Stimulated activated naive CD4-positive, alpha-beta T cell treated with Interleukin-2 at 50 U/mL for 16 hours (primary cell): ENCODE measurements around the gene SNCB.
"Not testable (repeated sequence)": the region's sequence is repeated elsewhere in the genome, so short reads cannot be mapped to it uniquely, and the experiment has no call there.

ENCODE experiments used
- DNase-seq: peaks from one replicate; lab custom pipeline; 2025; lab: John Stamatoyannopoulos, UW

Gene SNCB

DNA sequence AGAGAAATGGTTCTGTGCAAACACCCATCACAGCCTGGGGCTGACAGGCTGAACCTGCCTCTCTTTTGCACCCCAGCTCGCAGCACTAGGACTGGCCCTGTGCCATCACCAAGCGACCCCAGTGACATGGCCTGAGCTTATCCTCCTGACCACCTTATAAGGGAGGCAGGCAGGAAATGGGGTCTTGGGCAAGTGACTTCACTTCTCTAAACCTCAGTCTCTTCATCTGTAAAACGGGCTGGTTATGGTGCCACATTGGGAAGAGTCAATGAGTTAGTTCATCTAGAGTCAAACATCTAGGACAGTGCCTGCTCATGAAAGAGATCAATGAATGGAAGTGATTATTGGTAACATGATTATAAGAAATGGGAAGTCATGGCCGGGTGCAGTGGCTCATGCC is 6.2 kb downstream of the SNCB start:
- no peak for DNase-seq

DNA sequence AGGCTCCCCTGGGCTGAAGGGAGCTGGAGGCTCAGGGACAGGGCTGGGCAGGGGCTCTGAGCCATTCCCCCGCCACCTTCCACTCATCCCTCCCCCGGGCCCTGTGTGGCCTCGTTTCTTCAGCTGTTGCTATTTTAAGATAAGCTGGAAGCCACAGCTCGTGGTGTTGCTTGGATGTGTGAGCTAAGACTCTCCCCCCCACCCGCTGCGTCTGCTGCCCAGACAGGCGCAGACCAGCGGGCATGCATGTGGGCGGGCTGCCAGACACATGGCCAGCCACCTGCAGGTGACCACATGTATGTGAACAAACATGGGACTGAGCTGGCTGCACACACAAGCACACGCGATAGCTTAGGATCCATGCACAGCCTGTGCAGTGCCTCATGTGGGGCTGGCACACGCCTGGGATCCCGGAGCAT is 8.7 kb downstream of the SNCB start:
- DNase-seq: no peak

DNA sequence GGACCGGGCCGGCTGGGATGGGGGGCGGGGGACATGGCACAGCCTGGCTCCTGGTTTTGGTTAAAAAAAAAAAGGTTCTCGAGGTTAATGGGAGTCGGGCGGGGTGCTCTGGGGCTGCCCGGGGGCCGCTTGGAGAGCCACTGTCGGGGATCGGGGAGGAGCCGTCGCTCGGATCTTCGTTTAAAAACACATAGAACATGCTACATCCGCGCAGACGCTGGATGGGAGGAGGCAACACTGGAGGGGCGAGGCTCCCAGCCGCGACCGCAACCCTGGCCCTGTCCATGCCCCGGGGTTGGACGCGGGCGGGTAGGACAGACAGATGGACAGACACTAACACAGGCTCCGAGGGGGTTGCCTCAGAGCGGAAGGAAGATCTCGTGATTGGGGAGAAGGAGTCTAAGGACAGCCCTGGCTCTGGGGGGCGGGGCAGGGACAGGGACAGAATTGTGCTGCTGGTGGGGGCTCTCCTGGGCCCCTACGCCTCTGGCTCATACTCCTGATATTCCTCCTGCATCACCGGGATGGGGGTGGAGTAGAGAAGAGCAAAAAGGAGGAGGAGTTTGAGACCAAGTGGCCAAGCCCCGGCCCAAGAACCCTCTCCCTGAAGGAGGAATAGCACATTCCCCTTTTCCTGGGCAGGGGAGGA is 9.9 kb downstream of the SNCB start:
- DNase-seq: no peak

DNA sequence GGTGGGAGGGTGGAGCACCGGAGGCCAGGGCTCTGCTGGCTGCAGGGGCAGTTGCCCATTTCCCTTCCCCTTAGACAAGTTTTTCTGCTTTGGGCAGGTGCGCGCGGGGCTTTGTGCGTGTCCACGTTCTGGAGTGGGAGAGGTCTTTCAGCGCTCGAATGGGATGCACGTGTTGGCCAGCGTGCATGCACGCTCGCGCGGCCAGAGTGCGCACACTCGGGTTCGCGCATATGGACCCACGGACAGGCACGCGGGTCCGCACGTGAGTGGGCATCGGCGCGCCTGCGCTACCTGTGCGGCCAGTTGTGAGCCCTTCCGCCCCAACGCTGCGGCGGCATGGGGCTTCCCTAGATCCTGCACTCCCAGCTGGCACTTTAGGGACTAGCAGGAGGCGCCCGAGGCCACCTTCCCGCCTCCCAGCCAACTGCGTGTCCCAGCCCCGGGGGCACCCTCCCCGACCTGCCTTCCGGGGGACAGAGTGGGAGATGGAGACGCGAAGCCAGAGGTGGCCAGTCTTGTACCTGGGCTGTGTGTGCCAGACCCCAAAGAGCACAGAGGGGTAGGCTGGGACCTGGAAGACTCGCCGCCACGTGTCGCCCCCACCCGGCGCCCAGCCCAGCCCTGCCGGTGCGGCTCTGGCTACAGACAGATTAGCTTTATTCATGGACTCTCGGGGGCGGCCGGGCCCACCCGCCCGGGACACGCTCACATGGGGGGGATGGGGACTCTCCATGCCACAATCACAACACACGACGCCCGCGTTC is 10.6 kb downstream of the SNCB start:
- no peak for DNase-seq

DNA sequence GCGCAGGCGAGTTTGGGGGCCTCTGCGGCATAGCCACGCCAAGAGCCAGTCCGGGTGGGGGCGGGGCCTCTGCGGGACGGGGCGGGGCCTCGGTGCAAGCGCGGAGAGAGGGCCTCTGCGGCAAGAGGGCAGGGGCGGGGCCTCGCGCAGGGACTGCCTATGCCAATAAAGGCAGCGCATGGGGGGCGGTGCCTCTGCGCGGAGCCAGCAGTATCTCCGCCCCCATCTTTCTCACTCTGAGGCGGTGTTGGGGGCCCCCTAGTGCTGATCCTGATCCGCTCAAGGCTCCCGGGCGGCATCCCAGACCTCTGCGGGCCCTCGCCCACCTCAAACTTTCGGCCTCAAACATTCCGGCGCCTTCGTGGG is 11.1 kb downstream of the SNCB start:
- DNase-seq: peak; percentile 75

DNA sequence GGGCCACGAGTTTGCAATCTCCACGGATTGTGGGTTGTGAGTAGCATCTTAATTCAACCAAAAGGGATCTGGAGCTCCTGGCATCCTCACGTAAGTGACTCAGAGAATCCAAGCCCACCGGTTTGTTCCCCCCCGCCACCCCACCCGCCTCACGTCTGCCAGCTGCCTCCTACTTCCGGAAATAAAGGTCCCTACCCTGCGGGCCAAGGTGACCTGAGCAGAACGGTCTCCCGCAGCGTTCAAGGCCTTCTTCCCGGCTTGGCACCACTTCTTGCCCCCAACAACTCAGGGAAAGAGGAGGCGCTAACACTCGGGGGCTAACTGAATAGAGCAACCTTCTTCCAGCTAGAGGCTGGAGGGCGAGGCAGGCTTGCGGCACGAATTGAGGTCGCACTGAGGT is 11.6 kb downstream of the SNCB start:
- DNase-seq: no peak

DNA sequence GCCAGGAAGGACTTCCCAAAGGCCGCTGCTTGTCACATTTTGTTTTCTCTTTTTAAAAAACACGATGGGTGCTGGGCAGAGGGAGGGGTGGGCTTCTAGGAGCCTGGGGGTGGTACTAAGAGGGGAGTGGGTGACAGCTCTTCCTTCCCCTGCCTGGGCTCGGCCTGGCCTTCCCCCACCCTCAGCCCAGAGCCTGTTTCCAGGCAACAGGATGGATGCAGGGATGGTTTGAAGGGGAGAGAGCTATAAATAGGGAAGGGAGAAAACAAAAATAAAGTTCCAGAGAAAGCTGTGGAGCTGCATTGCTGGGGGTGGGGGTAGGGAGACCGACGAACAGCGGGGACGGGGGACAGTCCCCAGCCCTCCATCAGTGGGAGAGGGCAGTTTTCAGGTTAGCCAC is 13.8 kb downstream of the SNCB start:
- no peak for DNase-seq

DNA sequence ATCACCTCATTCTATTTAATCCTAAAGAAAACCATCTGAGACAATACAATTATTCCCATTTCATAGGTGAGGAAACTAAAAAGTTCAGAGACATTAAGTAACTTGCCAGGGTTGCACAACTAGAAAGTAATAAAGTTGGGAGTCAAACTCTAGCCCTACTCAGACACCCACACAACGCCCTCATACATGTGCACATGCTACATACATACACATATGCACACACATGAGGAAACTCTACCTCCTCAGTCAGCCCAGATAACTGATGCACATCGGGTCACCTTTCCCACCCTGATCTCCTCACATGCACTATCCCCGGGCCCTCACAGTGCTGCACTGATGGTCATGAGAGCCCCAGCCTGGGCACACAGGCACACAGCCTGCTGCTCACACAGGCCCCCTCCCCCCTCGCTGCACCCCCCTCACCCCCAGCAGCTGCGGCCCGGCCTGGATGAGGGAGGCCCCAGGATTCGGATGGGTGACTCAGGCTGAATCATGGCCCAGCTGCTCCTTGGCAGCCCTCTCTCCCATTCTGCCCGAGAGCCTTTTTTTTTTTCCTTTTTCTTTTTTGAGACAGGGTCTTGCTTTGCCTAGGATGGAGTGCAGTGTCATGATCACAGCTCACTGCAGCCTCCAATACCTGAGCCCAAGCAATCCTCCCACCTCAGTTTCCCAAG is 15.4 kb downstream of the SNCB start:
- DNase-seq: no peak

DNA sequence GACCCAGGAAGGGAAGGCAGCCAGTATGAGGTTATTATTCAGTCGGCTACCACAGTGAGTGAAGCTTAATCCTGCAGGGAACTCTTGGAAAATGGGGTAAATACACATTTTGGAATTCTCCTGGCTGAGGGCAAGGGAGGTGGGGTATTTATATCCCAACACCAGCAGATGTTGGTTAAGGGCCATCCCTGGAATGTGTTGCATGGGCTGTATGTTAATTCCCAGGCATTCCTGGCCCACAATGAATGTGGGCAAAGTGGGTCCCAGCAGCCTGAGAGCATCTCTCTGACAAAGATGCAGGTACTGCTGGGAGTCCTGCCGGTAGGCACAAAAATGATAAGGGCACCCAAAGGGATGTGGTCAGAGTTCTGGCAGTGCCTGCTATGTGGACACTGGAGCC is 17.5 kb downstream of the SNCB start:
- no peak for DNase-seq

DNA sequence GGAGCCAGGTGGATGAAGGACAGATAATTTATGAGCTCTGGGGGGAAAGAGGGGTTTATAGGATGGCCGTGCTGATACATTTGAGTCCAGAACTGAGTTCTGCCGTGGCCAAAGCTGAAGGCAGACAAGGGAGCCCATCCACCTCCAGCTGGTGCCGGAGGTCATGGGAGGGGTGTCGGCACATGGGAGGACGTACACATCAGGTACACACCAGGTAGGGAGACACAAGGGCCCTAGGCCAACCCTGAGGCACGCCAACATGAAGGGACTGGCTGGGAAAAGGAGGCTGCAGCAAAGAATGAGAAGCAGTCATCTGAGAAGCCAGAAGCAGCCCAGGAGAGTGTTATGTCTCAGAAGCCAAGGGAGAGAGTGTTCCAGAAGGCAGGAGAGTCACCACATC is 18.3 kb downstream of the SNCB start:
- no peak for DNase-seq

DNA sequence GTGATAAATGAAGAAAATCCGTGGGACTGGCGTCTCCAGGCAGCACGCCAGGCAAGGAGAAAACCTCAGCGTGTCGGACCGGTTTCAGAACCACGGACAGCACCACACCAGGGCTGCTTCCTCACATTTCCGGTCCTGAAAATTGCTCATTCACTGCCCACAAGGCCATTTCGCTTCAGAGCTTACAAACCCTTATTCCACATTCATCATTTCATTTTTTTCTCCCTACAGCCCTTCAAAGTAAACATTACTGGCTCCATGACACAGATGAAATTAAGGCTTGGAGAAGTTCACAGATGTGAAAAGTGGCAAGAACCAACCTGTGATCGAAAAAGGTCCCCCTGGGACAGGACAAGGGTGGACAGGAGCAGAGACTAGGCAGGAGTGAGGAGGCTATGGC is 18.9 kb downstream of the SNCB start:
- peak; percentile 17 for DNase-seq

DNA sequence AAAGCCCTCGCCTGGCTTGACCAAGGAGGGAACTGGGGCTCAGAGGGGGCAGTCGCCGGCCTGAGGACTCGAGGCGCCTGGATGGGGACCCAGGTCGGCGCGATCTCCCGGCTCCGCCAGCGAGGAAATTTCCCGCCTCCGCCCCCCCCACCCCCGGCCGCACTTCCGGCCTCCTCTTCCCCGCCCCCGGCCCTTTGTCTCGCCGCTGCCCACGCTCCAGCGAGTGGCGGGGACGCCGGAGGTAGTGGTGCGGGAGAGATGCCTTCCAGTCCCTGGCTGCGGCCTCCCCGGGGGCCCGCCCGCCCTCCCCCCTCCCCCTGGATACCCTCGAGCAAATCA is 19.9 kb downstream of the SNCB start:
- DNase-seq: no peak

DNA sequence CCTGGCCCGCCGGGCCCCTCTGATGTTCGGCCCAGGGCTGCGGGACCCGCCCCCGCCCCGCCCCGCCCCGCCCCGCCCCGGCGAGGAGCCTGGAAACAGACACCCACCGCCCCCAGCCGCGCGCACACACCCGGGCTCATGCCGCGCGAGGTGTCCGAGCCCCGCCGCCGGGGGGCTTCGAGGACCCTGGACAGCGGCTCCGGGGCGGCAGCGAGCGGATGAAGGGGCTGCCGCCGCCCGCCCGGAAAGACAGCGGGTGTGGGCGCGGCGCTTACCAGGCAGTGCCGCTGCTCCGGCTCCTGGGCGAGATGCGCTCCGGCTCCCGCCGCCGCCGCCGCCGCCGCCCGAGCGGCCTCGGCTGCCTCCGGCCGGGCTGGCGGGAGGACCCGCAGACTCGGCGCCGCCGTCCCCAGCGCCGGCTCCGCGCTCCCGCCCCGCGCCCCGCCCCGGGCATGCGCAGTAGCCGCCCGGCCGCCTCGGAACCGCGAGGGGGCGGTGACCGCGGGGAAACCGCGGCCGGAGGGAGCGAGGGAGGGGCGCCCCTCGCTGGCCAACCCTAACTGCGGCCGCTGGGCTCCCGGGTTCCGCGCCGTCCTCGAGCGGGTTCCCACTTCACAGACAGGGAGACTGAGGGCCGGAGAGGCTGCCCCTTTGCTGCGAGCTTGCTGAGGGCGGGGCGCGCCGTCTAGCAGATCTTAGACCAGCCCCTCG is 20.5 kb downstream of the SNCB start, which contains the start of gene GPRIN1:
GPRIN1 (minus strand) TSS at position 433 of the 711 bp plus-strand sequence. CDS start 10,322 bp downstream, outside the sequence.
- peak; percentile 35 for DNase-seq

DNA sequence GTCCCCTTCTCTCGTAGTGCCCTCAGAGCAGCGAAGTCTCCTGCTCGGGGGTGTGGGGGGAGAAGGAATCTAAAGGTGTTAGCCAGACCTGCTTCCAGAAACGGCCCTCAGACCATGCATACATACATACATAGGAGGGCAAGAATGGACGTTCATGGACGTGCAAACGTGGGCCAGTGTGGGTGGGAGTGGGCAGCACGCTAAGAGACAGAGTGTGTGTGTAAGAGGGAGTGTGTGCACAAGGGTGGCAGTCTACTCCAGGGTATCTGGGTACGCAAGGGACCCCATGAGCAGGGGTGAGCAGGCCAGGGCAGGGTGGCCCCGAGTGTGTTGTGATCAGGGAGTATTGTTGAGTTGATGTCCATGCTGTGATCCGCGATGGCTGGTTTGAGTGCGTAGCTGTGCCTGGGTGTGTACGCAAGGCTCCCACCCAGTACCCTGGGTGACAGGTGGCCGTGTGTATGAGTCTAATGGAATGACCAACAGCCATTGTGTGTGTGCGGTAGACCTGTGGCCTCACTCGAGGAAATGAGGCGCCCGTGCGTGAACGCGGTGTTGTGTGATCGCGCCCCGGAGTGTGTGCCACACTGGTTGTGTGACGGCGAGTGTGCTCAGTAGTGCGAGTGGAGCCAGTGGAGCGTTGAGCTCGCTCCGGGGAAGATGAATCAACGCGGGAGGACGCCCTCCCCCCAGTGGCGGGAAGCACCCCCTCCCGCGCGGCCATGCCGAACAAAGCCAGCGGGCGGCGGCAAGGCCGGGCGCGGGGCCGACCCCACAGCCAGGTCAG is 21.2 kb downstream of the SNCB start:
- DNase-seq: no peak

DNA sequence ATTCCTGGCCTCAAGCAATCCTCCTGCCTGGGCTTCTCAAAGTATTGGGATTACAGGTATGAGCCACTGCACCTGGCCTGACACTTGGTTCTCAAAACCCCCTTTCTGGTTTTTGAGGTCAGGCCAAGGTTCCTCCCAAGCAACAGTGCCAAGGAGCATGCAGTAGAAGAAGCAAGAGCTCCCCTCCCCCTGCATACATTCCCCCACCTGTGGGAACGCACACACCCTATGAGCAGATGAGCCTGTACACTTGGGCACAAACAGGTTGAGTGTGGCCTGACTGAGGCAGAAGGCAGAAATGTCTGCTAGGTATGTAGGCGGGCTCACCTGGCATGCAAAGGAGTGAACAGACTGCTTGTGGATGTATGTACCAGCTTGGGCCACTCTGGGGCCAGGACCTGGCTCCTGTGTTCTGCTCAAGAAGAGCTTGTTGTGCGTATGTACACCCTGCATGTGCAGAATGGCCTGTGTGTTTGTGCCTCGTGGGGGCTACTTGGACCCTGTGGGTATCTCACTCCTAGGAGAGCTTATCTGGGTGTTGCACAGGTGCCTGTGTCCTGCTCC is 22.1 kb downstream of the SNCB start:
- no peak for DNase-seq

DNA sequence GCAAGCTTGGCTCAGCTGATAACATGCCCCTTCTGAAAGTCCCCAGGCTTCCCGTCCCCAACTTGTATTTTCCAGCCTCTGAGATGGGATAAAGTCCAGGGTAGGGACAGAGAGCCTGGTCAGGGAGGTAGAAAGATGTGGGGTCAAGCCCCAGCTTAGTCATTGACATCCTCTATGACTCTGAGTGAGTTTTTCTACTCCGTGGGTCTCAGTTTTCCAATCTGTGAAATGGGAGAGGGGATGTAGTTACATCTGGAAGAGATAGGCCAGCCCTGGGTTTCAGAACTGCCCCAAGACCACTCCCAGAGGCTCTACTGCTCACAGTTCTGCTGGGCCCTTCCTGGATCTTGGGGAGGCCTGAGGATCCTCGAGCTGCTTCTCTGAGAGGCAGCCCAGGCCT is 23.5 kb downstream of the SNCB start:
- DNase-seq: no peak

DNA sequence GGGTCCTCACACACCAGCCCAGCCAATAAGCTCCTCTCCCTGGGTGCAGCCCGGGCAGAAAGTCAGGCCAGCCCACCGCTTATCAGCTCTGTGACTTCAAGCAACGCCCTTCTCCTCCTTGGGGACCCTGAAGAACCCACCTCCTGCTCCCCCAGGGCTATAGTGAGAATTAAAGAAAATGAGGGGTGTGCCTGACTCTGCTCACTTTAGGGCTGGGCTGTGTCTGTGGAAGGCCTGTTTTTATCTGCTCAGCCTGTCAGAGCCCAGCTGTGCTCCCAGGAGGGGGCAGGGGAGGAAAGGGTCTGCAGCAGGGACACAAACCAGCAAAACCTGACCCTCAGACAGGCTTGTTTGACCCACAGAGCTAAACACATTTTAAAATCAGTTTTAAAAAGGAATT is 24.3 kb downstream of the SNCB start:
- DNase-seq: no peak

DNA sequence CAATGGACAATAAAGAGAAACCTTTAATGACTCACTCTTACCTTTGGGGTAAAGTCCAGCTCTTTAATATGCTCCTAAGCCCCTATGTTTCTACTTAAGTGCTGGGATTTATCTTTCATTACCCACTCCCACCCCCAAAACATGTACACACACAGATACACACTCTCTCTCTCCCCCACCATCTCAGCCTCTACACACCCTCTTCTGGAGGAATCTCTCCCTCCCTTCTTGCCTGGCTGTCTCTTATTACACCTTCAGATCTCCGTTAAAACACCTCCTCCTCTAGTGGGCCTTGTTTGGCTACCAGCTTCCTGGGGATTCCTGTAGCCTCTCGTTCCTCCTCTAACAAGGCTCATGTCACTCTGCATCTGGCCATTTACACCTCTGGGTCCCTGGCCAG is 27.2 kb downstream of the SNCB start:
- no peak for DNase-seq

DNA sequence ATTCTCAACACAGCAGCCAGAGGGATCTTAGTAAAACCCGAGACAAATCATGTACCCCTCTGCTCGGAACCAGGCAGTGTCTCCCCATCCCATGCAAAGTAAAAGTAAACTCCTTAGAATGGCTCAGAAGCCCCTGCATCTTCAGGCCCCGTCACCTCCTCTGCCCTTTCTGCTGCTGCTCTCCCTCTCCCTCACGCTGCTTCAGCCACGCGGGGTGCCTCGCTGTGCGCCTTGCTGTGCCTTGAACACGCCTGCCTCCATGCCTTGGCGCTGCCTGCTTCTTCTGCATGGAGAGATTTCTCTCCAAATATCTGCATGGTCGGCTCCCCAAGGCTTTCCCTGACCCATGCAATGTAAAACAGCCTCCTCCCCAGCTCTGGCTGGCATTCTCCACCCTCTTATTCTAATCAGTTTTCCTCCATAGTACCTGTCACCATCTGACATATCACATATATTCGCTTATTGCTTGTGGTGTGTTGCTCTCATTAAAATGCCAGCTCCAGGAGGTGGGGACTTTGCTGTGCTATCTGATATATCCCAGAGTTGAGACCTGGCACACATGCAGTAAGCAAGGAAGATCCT is 28.3 kb downstream of the SNCB start:
- no peak for DNase-seq

DNA sequence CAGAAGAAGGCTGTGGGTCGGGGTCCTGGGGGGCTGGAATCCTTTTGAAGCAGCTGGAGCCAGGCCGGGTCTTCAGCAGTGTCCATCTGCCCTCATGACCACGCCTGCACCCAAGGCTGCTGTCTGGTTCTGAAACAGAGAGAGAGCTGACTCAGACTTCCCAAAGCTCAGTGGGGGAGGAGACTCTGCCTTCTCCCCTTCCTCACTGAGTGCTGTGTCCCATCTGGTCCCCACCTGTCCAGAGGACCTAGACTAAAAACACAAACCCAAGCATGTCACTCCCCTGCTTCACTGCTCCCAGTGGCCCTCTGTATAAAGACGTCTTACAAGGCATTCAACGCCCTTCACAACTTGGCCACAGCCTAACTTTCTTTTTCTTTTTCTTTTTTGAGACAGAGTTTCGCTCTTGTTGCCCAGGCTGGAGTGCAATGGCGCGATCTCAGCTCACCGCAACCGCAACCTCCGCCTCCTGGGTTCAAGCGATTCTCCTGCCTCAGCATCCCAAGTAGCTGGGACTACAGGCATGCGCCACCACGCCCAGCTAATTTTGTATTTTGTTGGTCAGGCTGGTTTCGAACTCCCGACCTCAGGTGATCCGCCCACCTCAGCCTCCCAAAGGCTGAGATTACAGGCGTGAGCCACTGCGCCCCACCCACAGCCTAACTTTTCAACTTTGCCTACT is 30.4 kb downstream of the SNCB start:
- not testable (repeated sequence) for DNase-seq
